ENCODE data around the gene RRAS2. TPM values are rescaled to one million over a fixed set of nuclear protein-coding genes. Genes with fewer than 3 reads are reported as not detected.

RRAS2 gene
- total and polyA plus RNA-seq, 10 of the 15 experiments (the other 5 are each of a cell fraction or from before 2014, with no cell fraction given): 26.9 to 72.4 (median 45.4) TPM

DNA sequence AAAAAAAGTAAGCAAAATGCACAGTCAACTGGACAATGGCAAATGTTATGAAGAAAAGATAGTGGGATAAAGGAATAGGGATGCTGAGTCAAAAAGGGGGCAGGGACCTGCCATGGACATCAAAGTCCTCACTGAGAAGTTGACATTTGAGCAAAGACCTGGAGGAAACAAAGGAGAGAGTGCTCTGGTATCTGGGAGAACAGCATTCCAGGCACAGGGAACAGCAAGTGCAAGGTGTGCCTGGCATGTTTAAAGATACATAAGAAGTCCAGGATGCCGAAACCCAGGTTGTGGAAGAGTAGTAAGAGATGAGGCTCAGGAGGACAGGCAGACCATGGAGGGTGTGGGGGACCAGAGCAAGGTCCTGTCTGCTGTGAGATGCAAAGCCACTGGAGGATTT is 123.3 kb downstream of the RRAS2 start:
- CTCF ChIA-PET: no interaction called here
- Histone ChIP-seq H3K9ac (ENCODE audit: control insufficient read depth, insufficient read depth, low read length) (no peak overlapping the region), H4K20me1 (ENCODE audit: control insufficient read depth, insufficient read depth) (no peaks in the 10 kb centered on the region), H3K27ac (ENCODE audit: control insufficient read depth, insufficient read depth) (no peak overlapping the region), H3K9me3 (replicated peaks; ENCODE audit: control insufficient read depth, insufficient read depth, low read length) (no peaks in the 10 kb centered on the region), H3K36me3 (ENCODE audit: control insufficient read depth in 2 of 2, insufficient read depth in 2 of 2, low read length in 1 of 2) (no peaks in the 10 kb centered on the region), H3K4me1 (ENCODE audit: control insufficient read depth, insufficient read depth, low read length) (peaks cover 17% of the 10 kb centered on the region), H3K4me3 (no peak overlapping the region), H2AFZ (ENCODE audit: control insufficient read depth, low read depth, low read length) (no peak overlapping the region), H3K79me2 (ENCODE audit: control insufficient read depth, insufficient read depth, low read length) (no peaks in the 10 kb centered on the region), H3K4me2 (ENCODE audit: control insufficient read depth, insufficient read depth) (no peak overlapping the region), H3K27me3 (replicated peaks in 1 of 2; ENCODE audit: control insufficient read depth in 2 of 2, insufficient read depth in 2 of 2, low read length in 1 of 2) (peaks cover 0 to 4% of the 10 kb centered on the region in 2 experiments; a peak in 1 of 4 replicates)
- intact Hi-C loops (cut with micrococcal nuclease; ENCODE audit: unreplicated experiment): no loop called here
- FAIRE-seq: no peak
- ATAC-seq: no peak
- no TSS peak for BruUV-seq (replicated peaks)
- RAD21 ChIA-PET (ENCODE audit: unreplicated experiment): no interaction called here
- DNase-seq (ENCODE audit: low read depth, low spot score): no peak
- SMC1A ChIA-PET (ENCODE audit: uncharacterized antibody, unreplicated experiment): no interaction called here
- in situ Hi-C loops (cut with MboI): no loop called here
- 42% methylated on average over 1 of the region's 1 CpG for WGBS (ENCODE audit: insufficient coverage, insufficient replicate concordance, low lambda C conversion rate, missing lambda C conversion rate)
- POLR2A ChIA-PET: no interaction called here
- TF ChIP-seq MEF2B (IDR thresholded peaks at IDR 0.05; ENCODE audit: partially characterized antibody, poor library complexity, severe bottlenecking) (no peak), RBBP5 (conservative IDR thresholded peaks at IDR 0.05) (no peak), KLF5 (IDR thresholded peaks at IDR 0.05; ENCODE audit: partially characterized antibody) (no peak), SREBF2 (IDR thresholded peaks at IDR 0.05; ENCODE audit: low read length) (no peak), SMAD1 (IDR thresholded peaks at IDR 0.05; ENCODE audit: low read depth, partially characterized antibody) (no peak), PAX5 (IDR thresholded peaks at IDR 0.05; ENCODE audit: borderline replicate concordance, low read depth, low read length) (no peak), NFIC (IDR thresholded peaks at IDR 0.05; ENCODE audit: low read depth, low read length) (no peak), IKZF1 (conservative IDR thresholded peaks at IDR 0.05) (no peak), RELA (IDR thresholded peaks at IDR 0.05; ENCODE audit: borderline replicate concordance, partially characterized antibody) (no peak), KAT2A (conservative IDR thresholded peaks at IDR 0.05; ENCODE audit: control insufficient read depth, low read depth, low read length) (no peak), PBX3 (IDR thresholded peaks at IDR 0.05; ENCODE audit: insufficient replicate concordance, low read depth, low read length) (no peak), CREM (IDR thresholded peaks at IDR 0.05; ENCODE audit: low read depth) (no peak), MYB (IDR thresholded peaks at IDR 0.05; ENCODE audit: borderline replicate concordance, low read depth, low read length) (no peak), RUNX3 (IDR thresholded peaks at IDR 0.05; ENCODE audit: low read length) (no peak)
- TF ChIP-seq, protein P1, sequence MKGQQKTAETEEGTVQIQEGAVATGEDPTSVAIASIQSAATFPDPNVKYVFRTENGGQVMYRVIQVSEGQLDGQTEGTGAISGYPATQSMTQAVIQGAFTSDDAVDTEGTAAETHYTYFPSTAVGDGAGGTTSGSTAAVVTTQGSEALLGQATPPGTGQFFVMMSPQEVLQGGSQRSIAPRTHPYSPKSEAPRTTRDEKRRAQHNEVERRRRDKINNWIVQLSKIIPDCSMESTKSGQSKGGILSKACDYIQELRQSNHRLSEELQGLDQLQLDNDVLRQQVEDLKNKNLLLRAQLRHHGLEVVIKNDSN (IDR thresholded peaks at IDR 0.05; ENCODE audit: borderline replicate concordance, extremely low read length, insufficient read depth, low read depth, low read length): no peak
- TF ChIP-seq, protein P2, sequence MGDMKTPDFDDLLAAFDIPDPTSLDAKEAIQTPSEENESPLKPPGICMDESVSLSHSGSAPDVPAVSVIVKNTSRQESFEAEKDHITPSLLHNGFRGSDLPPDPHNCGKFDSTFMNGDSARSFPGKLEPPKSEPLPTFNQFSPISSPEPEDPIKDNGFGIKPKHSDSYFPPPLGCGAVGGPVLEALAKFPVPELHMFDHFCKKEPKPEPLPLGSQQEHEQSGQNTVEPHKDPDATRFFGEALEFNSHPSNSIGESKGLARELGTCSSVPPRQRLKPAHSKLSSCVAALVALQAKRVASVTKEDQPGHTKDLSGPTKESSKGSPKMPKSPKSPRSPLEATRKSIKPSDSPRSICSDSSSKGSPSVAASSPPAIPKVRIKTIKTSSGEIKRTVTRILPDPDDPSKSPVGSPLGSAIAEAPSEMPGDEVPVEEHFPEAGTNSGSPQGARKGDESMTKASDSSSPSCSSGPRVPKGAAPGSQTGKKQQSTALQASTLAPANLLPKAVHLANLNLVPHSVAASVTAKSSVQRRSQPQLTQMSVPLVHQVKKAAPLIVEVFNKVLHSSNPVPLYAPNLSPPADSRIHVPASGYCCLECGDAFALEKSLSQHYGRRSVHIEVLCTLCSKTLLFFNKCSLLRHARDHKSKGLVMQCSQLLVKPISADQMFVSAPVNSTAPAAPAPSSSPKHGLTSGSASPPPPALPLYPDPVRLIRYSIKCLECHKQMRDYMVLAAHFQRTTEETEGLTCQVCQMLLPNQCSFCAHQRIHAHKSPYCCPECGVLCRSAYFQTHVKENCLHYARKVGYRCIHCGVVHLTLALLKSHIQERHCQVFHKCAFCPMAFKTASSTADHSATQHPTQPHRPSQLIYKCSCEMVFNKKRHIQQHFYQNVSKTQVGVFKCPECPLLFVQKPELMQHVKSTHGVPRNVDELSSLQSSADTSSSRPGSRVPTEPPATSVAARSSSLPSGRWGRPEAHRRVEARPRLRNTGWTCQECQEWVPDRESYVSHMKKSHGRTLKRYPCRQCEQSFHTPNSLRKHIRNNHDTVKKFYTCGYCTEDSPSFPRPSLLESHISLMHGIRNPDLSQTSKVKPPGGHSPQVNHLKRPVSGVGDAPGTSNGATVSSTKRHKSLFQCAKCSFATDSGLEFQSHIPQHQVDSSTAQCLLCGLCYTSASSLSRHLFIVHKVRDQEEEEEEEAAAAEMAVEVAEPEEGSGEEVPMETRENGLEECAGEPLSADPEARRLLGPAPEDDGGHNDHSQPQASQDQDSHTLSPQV (IDR thresholded peaks at IDR 0.05): no peak
- TF ChIP-seq, protein P3, sequence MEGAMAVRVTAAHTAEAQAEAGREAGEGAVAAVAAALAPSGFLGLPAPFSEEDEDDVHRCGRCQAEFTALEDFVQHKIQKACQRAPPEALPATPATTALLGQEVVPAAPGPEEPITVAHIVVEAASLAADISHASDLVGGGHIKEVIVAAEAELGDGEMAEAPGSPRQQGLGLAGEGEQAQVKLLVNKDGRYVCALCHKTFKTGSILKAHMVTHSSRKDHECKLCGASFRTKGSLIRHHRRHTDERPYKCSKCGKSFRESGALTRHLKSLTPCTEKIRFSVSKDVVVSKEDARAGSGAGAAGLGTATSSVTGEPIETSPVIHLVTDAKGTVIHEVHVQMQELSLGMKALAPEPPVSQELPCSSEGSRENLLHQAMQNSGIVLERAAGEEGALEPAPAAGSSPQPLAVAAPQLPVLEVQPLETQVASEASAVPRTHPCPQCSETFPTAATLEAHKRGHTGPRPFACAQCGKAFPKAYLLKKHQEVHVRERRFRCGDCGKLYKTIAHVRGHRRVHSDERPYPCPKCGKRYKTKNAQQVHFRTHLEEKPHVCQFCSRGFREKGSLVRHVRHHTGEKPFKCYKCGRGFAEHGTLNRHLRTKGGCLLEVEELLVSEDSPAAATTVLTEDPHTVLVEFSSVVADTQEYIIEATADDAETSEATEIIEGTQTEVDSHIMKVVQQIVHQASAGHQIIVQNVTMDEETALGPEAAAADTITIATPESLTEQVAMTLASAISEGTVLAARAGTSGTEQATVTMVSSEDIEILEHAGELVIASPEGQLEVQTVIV (IDR thresholded peaks at IDR 0.05; ENCODE audit: borderline replicate concordance, partially characterized antibody): no peak
